ENCODE data around the gene CTLA4.

- no peak for TF ChIP-seq CTCF (conservative IDR thresholded peaks at IDR 0.05; ENCODE audit: low read length)
- TF ChIP-seq EZH2phosphoT487 (IDR thresholded peaks at IDR 0.05; ENCODE audit: borderline replicate concordance, low read depth, low read length): no peak
Measured at GRCh38 chr2:203826704-203827103, 40.9 kb upstream of the CTLA4 start.

Measured in OCI-LY7 (cell line).